Measurements from ENCODE around the gene NPM1. TPM values are rescaled to one million over a fixed set of nuclear protein-coding genes. Genes with fewer than 3 reads are reported as not detected.
"Not testable (repeated sequence)": the region's sequence is repeated elsewhere in the genome, so short reads cannot be mapped to it uniquely, and the experiment has no call there.

Gene NPM1
- total RNA-seq, 3 donors from 2014 or later: 582 to 739 (median 669) TPM

DNA sequence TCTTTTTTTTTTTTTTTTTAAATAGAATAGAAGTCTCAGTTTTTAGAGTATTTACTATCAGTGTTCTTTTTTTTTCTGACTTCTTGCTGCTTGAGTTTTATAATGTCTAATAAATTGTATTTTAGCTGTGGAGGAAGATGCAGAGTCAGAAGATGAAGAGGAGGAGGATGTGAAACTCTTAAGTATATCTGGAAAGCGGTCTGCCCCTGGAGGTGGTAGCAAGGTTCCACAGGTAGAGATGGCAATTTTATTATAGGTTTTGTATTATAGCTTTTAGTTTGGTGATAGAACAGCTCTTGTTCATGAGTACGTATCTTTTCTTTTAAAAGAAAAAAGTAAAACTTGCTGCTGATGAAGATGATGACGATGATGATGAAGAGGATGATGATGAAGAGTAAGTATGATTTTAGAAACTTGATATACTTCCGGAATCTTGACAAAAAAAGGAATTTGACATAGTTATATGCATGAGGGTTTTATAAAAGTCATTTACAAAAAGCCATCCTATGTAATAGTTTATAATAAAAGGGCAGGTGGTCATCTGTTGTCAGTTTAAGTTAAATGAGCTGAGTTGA, 5.0 kb downstream of the NPM1 start:
- H3K4me1 ChIP-seq: no peaks in the 10 kb centered on the region
- DNase-seq (ENCODE audit: low spot score in 2 of 2): no peak
- no peaks in the 10 kb centered on the region for H3K9me3 ChIP-seq
- TF ChIP-seq POLR2A (IDR thresholded peaks at IDR 0.05) (no peak), POLR2AphosphoS5 (IDR thresholded peaks at IDR 0.05) (no peak)
- TF ChIP-seq, protein P1, sequence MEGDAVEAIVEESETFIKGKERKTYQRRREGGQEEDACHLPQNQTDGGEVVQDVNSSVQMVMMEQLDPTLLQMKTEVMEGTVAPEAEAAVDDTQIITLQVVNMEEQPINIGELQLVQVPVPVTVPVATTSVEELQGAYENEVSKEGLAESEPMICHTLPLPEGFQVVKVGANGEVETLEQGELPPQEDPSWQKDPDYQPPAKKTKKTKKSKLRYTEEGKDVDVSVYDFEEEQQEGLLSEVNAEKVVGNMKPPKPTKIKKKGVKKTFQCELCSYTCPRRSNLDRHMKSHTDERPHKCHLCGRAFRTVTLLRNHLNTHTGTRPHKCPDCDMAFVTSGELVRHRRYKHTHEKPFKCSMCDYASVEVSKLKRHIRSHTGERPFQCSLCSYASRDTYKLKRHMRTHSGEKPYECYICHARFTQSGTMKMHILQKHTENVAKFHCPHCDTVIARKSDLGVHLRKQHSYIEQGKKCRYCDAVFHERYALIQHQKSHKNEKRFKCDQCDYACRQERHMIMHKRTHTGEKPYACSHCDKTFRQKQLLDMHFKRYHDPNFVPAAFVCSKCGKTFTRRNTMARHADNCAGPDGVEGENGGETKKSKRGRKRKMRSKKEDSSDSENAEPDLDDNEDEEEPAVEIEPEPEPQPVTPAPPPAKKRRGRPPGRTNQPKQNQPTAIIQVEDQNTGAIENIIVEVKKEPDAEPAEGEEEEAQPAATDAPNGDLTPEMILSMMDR (IDR thresholded peaks at IDR 0.05): no peak
- H3K4me3 ChIP-seq: no peak overlapping the region
- H3K36me3 ChIP-seq: no peaks in the 10 kb centered on the region
- H3K27ac ChIP-seq: no peak overlapping the region
- H3K27me3 ChIP-seq: no peaks in the 10 kb centered on the region
- intact Hi-C loops (cut with DNase I; ENCODE audit: low total_unique reads): no loop called here

DNA sequence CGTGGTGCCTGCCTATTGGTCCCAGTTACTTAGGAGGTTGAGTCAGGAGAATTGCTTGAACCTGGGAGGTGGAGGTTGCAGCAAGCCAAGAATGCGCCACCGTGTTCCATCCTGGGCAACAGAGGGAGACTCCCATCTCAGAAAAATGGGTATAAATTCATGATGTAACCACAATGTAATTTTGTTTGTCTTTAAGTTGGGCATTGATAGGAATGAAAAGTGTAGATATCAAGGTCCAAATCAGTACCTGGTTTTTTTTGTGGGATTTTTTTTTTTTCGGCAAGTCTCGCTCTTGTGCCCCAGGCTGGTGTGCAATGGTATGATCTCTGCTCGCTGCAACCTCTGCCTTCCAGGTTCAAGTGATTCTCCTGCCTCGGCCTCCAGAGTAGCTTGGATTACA, 7.4 kb downstream of the NPM1 start:
- no peak for DNase-seq (ENCODE audit: low spot score in 2 of 2)
- Histone ChIP-seq H3K4me3 (no peak overlapping the region), H3K27ac (no peak overlapping the region), H3K27me3 (no peaks in the 10 kb centered on the region), H3K9me3 (no peaks in the 10 kb centered on the region), H3K4me1 (no peaks in the 10 kb centered on the region), H3K36me3 (no peaks in the 10 kb centered on the region)
- TF ChIP-seq POLR2A (IDR thresholded peaks at IDR 0.05): no peak
- intact Hi-C loops (cut with DNase I; ENCODE audit: low total_unique reads): no loop called here

DNA sequence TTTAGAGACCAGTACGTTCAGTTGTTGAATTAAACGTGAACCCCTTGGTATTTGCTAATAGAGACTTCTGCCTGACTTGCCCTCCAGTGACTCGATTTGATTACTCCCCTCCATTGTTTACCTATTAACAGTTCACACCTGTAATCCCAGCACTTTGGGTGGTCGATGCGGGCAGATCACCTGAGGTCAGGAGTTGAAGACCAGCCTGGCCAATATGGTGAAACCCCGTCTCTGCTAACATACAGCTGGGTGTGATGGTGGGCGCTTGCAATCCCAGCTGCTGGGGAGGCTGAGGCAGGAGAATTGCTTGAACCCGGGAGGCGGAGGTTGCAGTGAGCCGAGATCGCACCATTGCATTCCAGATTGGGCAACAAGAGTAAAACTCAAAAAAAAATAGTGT, 8.9 kb downstream of the NPM1 start:
- H3K27me3 ChIP-seq; H3K4me3 ChIP-seq; H3K9me3 ChIP-seq; intact Hi-C loops (cut with DNase I; ENCODE audit: low total_unique reads); DNase-seq (ENCODE audit: low spot score in 2 of 2); H3K27ac ChIP-seq; H3K4me1 ChIP-seq; H3K36me3 ChIP-seq: not testable (repeated sequence)

DNA sequence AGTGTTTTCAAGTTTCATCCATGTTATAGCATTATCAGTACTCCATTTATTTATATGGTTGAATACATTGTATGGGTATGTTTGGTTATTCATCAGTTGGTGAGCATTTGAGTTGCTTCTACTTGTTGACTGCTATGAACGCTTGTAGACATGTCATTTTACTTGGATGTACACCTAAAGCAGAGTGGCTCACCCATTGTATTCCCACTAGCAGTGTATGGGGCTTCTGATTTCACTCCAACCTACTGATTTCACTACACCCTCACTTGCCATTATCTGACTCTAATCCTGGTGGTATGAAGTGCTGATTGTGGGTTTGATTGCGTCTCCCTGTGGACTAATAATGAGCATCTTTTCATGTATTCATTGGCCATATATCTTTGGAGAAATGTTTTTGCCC, 9.5 kb downstream of the NPM1 start:
- H3K4me1 ChIP-seq: no peaks in the 10 kb centered on the region
- DNase-seq (ENCODE audit: low spot score in 2 of 2): no peak
- H3K9me3 ChIP-seq: no peaks in the 10 kb centered on the region
- intact Hi-C loops (cut with DNase I; ENCODE audit: low total_unique reads): no loop called here
- H3K36me3 ChIP-seq: no peaks in the 10 kb centered on the region
- H3K27ac ChIP-seq: no peak overlapping the region
- TF ChIP-seq POLR2A (IDR thresholded peaks at IDR 0.05): no peak
- no peak for TF ChIP-seq POLR2AphosphoS5 (IDR thresholded peaks at IDR 0.05)
- TF ChIP-seq, protein P1 (IDR thresholded peaks at IDR 0.05): no peak
- H3K27me3 ChIP-seq: no peaks in the 10 kb centered on the region
- no peak overlapping the region for H3K4me3 ChIP-seq

DNA sequence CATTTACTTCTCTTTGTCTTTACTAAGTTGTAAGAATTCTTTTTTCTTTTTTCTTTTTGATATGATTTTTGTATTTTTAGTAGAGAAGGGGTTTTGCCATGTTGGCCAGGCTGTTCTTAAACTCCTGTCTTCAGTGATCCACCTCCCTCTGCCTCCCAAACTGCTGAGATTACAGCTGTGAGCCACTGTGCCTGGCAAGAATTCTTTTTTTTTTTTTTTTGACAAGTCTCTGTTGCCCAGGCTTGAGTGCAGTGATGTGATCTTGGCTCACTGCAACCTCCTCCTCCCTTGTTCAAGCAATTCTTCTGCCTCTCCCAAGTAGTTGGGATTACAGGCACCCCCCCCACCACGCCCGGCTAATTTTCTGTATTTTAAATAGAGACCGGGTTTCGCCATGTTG, 9.9 kb downstream of the NPM1 start:
- no peaks in the 10 kb centered on the region for H3K36me3 ChIP-seq
- DNase-seq (ENCODE audit: low spot score in 2 of 2): no peak
- H3K9me3 ChIP-seq: no peaks in the 10 kb centered on the region
- no peaks in the 10 kb centered on the region for H3K4me1 ChIP-seq
- no peak for TF ChIP-seq POLR2AphosphoS5 (IDR thresholded peaks at IDR 0.05)
- TF ChIP-seq, protein P1 (IDR thresholded peaks at IDR 0.05): no peak
- TF ChIP-seq POLR2A (IDR thresholded peaks at IDR 0.05): no peak
- H3K4me3 ChIP-seq: no peak overlapping the region
- no peaks in the 10 kb centered on the region for H3K27me3 ChIP-seq
- intact Hi-C loops (cut with DNase I; ENCODE audit: low total_unique reads): no loop called here
- no peak overlapping the region for H3K27ac ChIP-seq

DNA sequence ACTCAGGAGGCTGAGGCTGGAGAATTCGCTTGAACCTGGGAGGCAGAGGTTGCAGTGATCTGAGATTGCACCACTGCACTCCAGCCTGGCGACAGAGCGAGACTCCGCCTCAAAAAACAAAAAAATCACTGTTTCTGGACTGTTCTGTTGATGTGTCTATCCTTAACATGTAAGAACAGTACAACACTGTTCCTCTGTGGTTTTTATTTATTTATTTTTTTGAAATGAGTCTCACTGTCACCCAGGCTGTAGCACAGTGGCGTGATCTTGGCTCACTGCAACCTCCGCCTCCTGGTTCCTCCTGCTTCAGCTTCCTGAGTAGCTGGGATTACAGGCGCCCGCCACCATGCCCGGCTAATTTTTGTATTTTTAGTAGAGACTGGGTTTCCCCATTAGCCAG, 11.0 kb downstream of the NPM1 start:
- H3K4me1 ChIP-seq; H3K36me3 ChIP-seq; DNase-seq (ENCODE audit: low spot score in 2 of 2); intact Hi-C loops (cut with DNase I; ENCODE audit: low total_unique reads); H3K27me3 ChIP-seq; H3K4me3 ChIP-seq; H3K27ac ChIP-seq; H3K9me3 ChIP-seq: not testable (repeated sequence)

DNA sequence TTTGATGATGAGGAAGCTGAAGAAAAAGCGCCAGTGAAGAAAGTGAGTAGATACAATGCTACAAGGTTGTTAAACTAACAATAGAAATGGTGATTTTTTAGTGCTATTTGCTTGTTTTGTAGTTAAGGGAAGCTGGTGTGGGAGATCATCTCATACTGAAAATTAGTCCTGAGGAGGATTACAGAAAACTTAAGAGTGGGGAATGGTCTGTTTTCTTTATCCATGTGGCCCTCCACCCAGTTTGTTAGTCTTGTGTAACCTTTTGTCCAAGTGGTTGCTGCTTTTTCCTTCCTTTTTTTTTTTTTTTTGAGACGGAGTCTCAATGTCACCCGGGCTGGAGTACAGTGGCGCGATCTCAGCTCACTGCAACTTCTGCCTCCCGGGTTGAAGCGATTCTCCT, 12.5 kb downstream of the NPM1 start:
- no peaks in the 10 kb centered on the region for H3K4me1 ChIP-seq
- TF ChIP-seq POLR2AphosphoS5 (IDR thresholded peaks at IDR 0.05) (no peak), POLR2A (IDR thresholded peaks at IDR 0.05) (no peak)
- TF ChIP-seq, protein P1 (IDR thresholded peaks at IDR 0.05): no peak
- H3K4me3 ChIP-seq: no peak overlapping the region
- H3K27me3 ChIP-seq: no peaks in the 10 kb centered on the region
- intact Hi-C loops (cut with DNase I; ENCODE audit: low total_unique reads): no loop called here
- no peaks in the 10 kb centered on the region for H3K36me3 ChIP-seq
- no peak for DNase-seq (ENCODE audit: low spot score in 2 of 2)
- H3K9me3 ChIP-seq: no peaks in the 10 kb centered on the region
- no peak overlapping the region for H3K27ac ChIP-seq

All from breast epithelium (tissue), 4 donors.